GM23338 (cell line): ENCODE data around the gene DNAJC5G. TPM values are rescaled to one million over a fixed set of nuclear protein-coding genes. Genes with fewer than 3 reads are reported as not detected.

Experiments used
- ATAC-seq: fragments of 200-7000 bp; cut with Tn5 transposase; 3 replicates; pipeline ENCODE4 v1.9.1; 2020
- DNase-seq: peaks from one replicate; pipeline ENCODE4 v3.0.0-alpha.2; 2015; ENCODE audit warnings: low spot score
- H2AFZ ChIP-seq: fragments of 200-600 bp; sonication (generic); 2 replicates; pipeline ENCODE4 v1.8.0; 2016; ENCODE audit warnings: antibody characterized with exemption, mild to moderate bottlenecking, moderate library complexity
- H3F3A ChIP-seq: fragments of 200-600 bp; sonication (generic); replicated peaks from 2 replicates; pipeline ENCODE4 v1.8.0; 2017; ENCODE audit warnings: antibody characterized with exemption, mixed run types, low read depth
- H3K27ac ChIP-seq: fragments of 200-600 bp; sonication (generic); 2 replicates; pipeline ENCODE4 v1.6.1; 2016; ENCODE audit warnings: low read depth
- H3K27me3 ChIP-seq: fragments of 200-600 bp; sonication (generic); 2 replicates; pipeline ENCODE4 v1.8.0; 2016; ENCODE audit warnings: mild to moderate bottlenecking, mixed run types, moderate library complexity; ENCODE audit not compliant: insufficient read depth
- H3K36me3 ChIP-seq: fragments of 200-600 bp; sonication (generic); 2 replicates; pipeline ENCODE4 v1.8.0; 2016; ENCODE audit warnings: mild to moderate bottlenecking; ENCODE audit not compliant: insufficient read depth
- H3K4me1 ChIP-seq: fragments of 200-600 bp; sonication (generic); 2 replicates; pipeline ENCODE4 v1.8.0; 2016; ENCODE audit warnings: mild to moderate bottlenecking, moderate library complexity; ENCODE audit not compliant: insufficient read depth
- H3K4me2 ChIP-seq: fragments of 200-600 bp; sonication (generic); 2 replicates; pipeline ENCODE4 v1.7.1; 2017; ENCODE audit warnings: mixed run types
- H3K4me3 ChIP-seq: fragments of 200-600 bp; sonication (generic); 2 replicates; pipeline ENCODE4 v1.6.1; 2016; ENCODE audit warnings: mixed run types
- H3K79me2 ChIP-seq: fragments of 200-600 bp; sonication (generic); replicated peaks from 2 replicates; pipeline ENCODE4 v1.8.0; 2017; ENCODE audit warnings: mild to moderate bottlenecking; ENCODE audit not compliant: insufficient read depth
- H3K9me2 ChIP-seq: fragments of 200-600 bp; sonication (generic); 2 replicates; pipeline ENCODE4 v1.8.0; 2017; ENCODE audit not compliant: insufficient read depth
- H4K20me1 ChIP-seq: fragments of 200-600 bp; sonication (generic); replicated peaks from 2 replicates; pipeline ENCODE4 v1.8.0; 2017; ENCODE audit warnings: mild to moderate bottlenecking; ENCODE audit not compliant: insufficient read depth
- H3K27ac Mint-ChIP-seq: 2 replicates; pipeline ENCODE4 v1.8.0; 2020; ENCODE audit warnings: inconsistent platforms, mild to moderate bottlenecking, moderate library complexity, mixed read lengths
- H3K27me3 Mint-ChIP-seq: 3 replicates; pipeline ENCODE4 v1.8.0; 2022; ENCODE audit warnings: low read depth, mild to moderate bottlenecking, moderate library complexity, mixed read lengths, inconsistent platforms; ENCODE audit not compliant: insufficient read depth, poor library complexity
- H3K36me3 Mint-ChIP-seq: 3 replicates; pipeline ENCODE4 v1.8.0; 2021; ENCODE audit warnings: low read depth, mild to moderate bottlenecking, inconsistent platforms, moderate library complexity, mixed read lengths
- H3K4me1 Mint-ChIP-seq: 3 replicates; pipeline ENCODE4 v1.8.0; 2020; ENCODE audit warnings: mild to moderate bottlenecking, inconsistent platforms, mixed read lengths
- H3K4me3 Mint-ChIP-seq: 3 replicates; pipeline ENCODE4 v1.8.0; 2021; ENCODE audit warnings: moderate library complexity, mild to moderate bottlenecking, inconsistent platforms, mixed read lengths
- H3K9me3 Mint-ChIP-seq: 3 replicates; pipeline ENCODE4 v1.8.0; 2020; ENCODE audit warnings: moderate library complexity, mild to moderate bottlenecking, inconsistent platforms, mixed read lengths
- EZH2 ChIP-seq: fragments of 200-600 bp; sonication (generic); IDR thresholded peaks from one replicate; pipeline ENCODE4 v1.8.0; 2017; ENCODE audit warnings: antibody characterized with exemption, mild to moderate bottlenecking, low read depth; ENCODE audit not compliant: unreplicated experiment
- EZH2phosphoT487 ChIP-seq: fragments of 200-600 bp; sonication (generic); IDR thresholded peaks from one replicate; pipeline ENCODE4 v1.8.1; 2018; ENCODE audit warnings: antibody characterized with exemption; ENCODE audit not compliant: unreplicated experiment
- JUNB ChIP-seq: IDR thresholded peaks from one replicate; pipeline ENCODE4 v1.6.1; 2016; ENCODE audit warnings: antibody characterized with exemption; ENCODE audit not compliant: unreplicated experiment
- POLR2AphosphoS5 ChIP-seq: IDR thresholded peaks from 2 replicates; pipeline ENCODE4 v1.6.1; 2016; ENCODE audit warnings: antibody characterized with exemption, low read depth
- STAT1 ChIP-seq: IDR thresholded peaks from one replicate; pipeline ENCODE4 v1.6.1; 2016; ENCODE audit warnings: antibody characterized with exemption; ENCODE audit not compliant: unreplicated experiment
- ZNF331 ChIP-seq: fragments of 250-450 bp; sonication (Bioruptor Pico); IDR thresholded peaks from 2 replicates; pipeline ENCODE4 v1.5.0; 2020; ENCODE audit warnings: low read depth, mild to moderate bottlenecking, moderate library complexity
- polyA plus RNA-seq: library from polyadenylated mRNA; unstranded; fragments of >200 nt; fragmentation: Nextera tagmentation; extraction: Ambion mirVana; gene quantifications from 2 replicates; pipeline ENCODE4 v1.2.1, GENCODE V29; 2016
- total RNA-seq: library from RNA; depleted of rRNA; stranded (reverse); fragments of >200 nt; shearing (Covaris generic); gene quantifications from 2 replicates; pipeline ENCODE4 v1.2.3, GENCODE V29; 2014
- TF ChIP-seq, protein P1 (sequence below): fragments of 250-450 bp; sonication (Bioruptor Pico); IDR thresholded peaks from 2 replicates; pipeline ENCODE4 v1.5.0; 2020; ENCODE audit warnings: mild to moderate bottlenecking, moderate library complexity
- TF ChIP-seq, protein P2 (sequence below), 2 experiments: fragments of 200-600 bp in 1 of 2; sonication (generic) in 1 of 2; conservative IDR thresholded peaks; 2 replicates each; pipeline versions ENCODE4 v1.5.1 to v1.6.1; 2016 to 2017; ENCODE audit warnings: antibody characterized with exemption in 2 of 2, low read depth in 2 of 2, mild to moderate bottlenecking in 2 of 2, moderate library complexity in 1 of 2
- TF ChIP-seq, protein P3 (sequence below): IDR thresholded peaks from 2 replicates; pipeline ENCODE4 v1.6.1; 2016; ENCODE audit warnings: antibody characterized with exemption
- TF ChIP-seq, protein P4 (sequence below): IDR thresholded peaks from one replicate; pipeline ENCODE4 v1.6.1; 2018; ENCODE audit warnings: antibody characterized with exemption; ENCODE audit not compliant: unreplicated experiment

DNAJC5G gene
- total and polyA plus RNA-seq, 2 experiments from 2014 or later, result 0.59 TPM; not detected in 1

- TF ChIP-seq, protein P1, sequence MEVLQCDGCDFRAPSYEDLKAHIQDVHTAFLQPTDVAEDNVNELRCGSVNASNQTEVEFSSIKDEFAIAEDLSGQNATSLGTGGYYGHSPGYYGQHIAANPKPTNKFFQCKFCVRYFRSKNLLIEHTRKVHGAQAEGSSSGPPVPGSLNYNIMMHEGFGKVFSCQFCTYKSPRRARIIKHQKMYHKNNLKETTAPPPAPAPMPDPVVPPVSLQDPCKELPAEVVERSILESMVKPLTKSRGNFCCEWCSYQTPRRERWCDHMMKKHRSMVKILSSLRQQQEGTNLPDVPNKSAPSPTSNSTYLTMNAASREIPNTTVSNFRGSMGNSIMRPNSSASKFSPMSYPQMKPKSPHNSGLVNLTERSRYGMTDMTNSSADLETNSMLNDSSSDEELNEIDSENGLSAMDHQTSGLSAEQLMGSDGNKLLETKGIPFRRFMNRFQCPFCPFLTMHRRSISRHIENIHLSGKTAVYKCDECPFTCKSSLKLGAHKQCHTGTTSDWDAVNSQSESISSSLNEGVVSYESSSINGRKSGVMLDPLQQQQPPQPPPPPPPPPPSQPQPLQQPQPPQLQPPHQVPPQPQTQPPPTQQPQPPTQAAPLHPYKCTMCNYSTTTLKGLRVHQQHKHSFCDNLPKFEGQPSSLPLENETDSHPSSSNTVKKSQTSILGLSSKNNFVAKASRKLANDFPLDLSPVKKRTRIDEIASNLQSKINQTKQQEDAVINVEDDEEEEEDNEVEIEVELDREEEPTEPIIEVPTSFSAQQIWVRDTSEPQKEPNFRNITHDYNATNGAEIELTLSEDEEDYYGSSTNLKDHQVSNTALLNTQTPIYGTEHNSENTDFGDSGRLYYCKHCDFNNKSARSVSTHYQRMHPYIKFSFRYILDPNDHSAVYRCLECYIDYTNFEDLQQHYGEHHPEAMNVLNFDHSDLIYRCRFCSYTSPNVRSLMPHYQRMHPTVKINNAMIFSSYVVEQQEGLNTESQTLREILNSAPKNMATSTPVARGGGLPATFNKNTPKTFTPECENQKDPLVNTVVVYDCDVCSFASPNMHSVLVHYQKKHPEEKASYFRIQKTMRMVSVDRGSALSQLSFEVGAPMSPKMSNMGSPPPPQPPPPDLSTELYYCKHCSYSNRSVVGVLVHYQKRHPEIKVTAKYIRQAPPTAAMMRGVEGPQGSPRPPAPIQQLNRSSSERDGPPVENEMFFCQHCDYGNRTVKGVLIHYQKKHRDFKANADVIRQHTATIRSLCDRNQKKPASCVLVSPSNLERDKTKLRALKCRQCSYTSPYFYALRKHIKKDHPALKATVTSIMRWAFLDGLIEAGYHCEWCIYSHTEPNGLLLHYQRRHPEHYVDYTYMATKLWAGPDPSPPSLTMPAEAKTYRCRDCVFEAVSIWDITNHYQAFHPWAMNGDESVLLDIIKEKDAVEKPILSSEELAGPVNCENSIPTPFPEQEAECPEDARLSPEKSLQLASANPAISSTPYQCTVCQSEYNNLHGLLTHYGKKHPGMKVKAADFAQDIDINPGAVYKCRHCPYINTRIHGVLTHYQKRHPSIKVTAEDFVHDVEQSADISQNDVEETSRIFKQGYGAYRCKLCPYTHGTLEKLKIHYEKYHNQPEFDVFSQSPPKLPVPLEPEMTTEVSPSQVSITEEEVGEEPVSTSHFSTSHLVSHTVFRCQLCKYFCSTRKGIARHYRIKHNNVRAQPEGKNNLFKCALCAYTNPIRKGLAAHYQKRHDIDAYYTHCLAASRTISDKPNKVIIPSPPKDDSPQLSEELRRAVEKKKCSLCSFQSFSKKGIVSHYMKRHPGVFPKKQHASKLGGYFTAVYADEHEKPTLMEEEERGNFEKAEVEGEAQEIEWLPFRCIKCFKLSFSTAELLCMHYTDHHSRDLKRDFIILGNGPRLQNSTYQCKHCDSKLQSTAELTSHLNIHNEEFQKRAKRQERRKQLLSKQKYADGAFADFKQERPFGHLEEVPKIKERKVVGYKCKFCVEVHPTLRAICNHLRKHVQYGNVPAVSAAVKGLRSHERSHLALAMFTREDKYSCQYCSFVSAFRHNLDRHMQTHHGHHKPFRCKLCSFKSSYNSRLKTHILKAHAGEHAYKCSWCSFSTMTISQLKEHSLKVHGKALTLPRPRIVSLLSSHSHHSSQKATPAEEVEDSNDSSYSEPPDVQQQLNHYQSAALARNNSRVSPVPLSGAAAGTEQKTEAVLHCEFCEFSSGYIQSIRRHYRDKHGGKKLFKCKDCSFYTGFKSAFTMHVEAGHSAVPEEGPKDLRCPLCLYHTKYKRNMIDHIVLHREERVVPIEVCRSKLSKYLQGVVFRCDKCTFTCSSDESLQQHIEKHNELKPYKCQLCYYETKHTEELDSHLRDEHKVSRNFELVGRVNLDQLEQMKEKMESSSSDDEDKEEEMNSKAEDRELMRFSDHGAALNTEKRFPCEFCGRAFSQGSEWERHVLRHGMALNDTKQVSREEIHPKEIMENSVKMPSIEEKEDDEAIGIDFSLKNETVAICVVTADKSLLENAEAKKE (CRISPR knock-in tag), result no peak
Observed at GRCh38 chr2:27270131-27270530, 5.1 kb upstream of the DNAJC5G start (continued).

GRCh38 chr2:27270670-27271069 lies 4.6 kb upstream of the DNAJC5G start:
- no peaks in the 10 kb centered on the region for H3K36me3 ChIP-seq
- peaks cover 22% of the 10 kb centered on the region for H3K27me3 ChIP-seq
- H3K79me2 ChIP-seq, result no peaks in the 10 kb centered on the region
- H3K4me3 ChIP-seq, result no peak overlapping the region
- H3K27ac ChIP-seq, result no peak overlapping the region
- Mint-ChIP-seq H3K4me3 (no peak overlapping the region), H3K4me1 (peaks cover 5% of the 10 kb centered on the region), H3K9me3 (0 out of 3 replicates have a peak, but pooled peaks cover 3% of the 10 kb centered on the region), H3K36me3 (no peaks in the 10 kb centered on the region; the same call in 2 of the 3 replicates), H3K27me3 (no peaks in the 10 kb centered on the region), H3K27ac (no peak overlapping the region)
- DNase-seq (no peak), ATAC-seq (no peak)
- H3F3A ChIP-seq, result no peaks in the 10 kb centered on the region
- TF ChIP-seq, protein P2, sequence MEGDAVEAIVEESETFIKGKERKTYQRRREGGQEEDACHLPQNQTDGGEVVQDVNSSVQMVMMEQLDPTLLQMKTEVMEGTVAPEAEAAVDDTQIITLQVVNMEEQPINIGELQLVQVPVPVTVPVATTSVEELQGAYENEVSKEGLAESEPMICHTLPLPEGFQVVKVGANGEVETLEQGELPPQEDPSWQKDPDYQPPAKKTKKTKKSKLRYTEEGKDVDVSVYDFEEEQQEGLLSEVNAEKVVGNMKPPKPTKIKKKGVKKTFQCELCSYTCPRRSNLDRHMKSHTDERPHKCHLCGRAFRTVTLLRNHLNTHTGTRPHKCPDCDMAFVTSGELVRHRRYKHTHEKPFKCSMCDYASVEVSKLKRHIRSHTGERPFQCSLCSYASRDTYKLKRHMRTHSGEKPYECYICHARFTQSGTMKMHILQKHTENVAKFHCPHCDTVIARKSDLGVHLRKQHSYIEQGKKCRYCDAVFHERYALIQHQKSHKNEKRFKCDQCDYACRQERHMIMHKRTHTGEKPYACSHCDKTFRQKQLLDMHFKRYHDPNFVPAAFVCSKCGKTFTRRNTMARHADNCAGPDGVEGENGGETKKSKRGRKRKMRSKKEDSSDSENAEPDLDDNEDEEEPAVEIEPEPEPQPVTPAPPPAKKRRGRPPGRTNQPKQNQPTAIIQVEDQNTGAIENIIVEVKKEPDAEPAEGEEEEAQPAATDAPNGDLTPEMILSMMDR (conservative IDR thresholded peaks at IDR 0.05; ENCODE audit: low read depth in 2 of 2), result no peak
- TF ChIP-seq, protein P3, sequence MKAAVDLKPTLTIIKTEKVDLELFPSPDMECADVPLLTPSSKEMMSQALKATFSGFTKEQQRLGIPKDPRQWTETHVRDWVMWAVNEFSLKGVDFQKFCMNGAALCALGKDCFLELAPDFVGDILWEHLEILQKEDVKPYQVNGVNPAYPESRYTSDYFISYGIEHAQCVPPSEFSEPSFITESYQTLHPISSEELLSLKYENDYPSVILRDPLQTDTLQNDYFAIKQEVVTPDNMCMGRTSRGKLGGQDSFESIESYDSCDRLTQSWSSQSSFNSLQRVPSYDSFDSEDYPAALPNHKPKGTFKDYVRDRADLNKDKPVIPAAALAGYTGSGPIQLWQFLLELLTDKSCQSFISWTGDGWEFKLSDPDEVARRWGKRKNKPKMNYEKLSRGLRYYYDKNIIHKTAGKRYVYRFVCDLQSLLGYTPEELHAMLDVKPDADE, result no peak
- TF ChIP-seq, protein P4, sequence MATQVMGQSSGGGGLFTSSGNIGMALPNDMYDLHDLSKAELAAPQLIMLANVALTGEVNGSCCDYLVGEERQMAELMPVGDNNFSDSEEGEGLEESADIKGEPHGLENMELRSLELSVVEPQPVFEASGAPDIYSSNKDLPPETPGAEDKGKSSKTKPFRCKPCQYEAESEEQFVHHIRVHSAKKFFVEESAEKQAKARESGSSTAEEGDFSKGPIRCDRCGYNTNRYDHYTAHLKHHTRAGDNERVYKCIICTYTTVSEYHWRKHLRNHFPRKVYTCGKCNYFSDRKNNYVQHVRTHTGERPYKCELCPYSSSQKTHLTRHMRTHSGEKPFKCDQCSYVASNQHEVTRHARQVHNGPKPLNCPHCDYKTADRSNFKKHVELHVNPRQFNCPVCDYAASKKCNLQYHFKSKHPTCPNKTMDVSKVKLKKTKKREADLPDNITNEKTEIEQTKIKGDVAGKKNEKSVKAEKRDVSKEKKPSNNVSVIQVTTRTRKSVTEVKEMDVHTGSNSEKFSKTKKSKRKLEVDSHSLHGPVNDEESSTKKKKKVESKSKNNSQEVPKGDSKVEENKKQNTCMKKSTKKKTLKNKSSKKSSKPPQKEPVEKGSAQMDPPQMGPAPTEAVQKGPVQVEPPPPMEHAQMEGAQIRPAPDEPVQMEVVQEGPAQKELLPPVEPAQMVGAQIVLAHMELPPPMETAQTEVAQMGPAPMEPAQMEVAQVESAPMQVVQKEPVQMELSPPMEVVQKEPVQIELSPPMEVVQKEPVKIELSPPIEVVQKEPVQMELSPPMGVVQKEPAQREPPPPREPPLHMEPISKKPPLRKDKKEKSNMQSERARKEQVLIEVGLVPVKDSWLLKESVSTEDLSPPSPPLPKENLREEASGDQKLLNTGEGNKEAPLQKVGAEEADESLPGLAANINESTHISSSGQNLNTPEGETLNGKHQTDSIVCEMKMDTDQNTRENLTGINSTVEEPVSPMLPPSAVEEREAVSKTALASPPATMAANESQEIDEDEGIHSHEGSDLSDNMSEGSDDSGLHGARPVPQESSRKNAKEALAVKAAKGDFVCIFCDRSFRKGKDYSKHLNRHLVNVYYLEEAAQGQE, result no peak
- TF ChIP-seq EZH2, result no peak
- no peak for TF ChIP-seq POLR2AphosphoS5
- no peak for TF ChIP-seq JUNB
- TF ChIP-seq EZH2phosphoT487, result no peak
- no peak for TF ChIP-seq STAT1
- no peak for TF ChIP-seq ZNF331 (CRISPR knock-in tag)
- no peaks in the 10 kb centered on the region for H4K20me1 ChIP-seq
- no peak overlapping the region for H3K4me2 ChIP-seq
- H3K9me2 ChIP-seq, result no peaks in the 10 kb centered on the region
- no peaks in the 10 kb centered on the region for H3K4me1 ChIP-seq
- H2AFZ ChIP-seq, result no peak overlapping the region
